HG03571 (cell line): ENCODE data around the gene COPE.

Source experiments
- ATAC-seq: cut with Tn5 transposase; IDR thresholded peaks from one replicate; pipeline ENCODE4 v1.9.1; 2021; ENCODE audit not compliant: unreplicated experiment

The COPE gene

DNA sequence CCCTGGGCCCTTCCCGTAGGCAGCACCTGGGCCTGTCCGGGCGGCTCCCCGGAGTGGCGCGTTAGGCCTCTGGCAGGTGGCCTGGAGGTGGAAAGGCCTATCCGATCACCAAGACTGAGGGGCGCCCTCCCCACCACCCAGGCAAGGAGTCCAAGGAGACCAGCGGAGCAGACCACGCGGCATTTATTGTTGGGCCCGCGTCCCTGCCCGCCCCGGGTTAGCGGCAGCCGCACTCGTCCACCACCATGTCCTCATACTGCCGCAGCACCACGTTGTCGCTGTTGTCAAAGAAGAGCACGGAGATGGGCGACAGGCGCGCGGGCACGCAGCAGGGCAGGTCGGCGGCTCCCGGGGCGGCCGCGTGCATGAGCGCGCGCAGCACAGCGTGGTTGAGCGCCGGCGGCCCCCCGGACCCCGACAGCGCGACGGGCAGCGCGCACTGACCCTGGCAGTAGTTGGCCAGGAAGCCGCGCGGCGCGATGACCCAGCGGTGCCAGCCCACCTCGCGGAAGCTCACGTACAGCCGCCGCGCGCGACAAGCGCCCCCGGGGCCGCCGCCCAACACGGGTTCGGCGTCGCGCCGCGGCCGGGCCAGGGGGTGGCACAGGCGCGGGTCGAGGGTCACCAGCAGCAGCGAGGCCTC is 50.7 kb downstream of the COPE start:
- ATAC-seq = no peak

DNA sequence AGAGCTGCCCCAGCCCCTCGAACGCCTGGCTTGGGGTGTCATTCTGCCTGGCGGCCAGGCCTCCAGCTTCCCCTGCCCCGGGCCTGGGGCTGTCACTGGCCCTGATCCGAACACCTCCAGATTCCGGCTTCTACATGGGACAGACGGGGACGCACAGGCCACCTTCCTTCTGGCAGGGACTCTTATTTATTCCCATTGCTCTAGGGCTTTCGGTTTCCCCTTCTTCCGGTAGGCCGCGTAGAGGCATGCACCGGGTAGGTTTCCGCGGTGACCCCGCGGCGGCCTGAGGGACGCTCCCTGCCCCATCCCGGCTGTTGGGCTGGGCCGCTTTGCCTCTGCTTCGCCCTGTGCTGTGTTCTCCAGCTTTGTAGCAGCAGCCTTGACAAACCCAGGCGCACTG is 51.4 kb downstream of the COPE start:
- ATAC-seq = no peak

DNA sequence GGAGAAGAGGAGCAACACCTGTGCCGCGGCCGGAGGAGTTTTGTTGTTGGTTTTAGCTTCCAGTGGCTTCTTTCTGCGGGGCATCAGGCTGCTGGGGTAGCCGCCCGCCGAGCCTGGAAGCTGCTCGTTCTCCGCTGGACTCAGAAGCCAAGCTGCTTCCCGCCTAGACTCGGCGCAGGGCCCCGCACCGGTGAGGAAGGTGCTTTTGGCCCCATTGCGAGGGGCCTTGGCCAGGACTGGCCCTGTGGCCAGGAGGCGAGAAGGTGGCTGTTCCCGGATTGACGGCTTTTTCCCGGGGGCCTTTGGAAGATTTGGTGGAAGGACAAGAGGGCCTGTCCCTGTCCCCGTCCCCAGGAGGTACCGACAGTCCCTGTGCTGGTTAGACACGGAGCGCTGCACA is 52.0 kb downstream of the COPE start:
- no peak for ATAC-seq

DNA sequence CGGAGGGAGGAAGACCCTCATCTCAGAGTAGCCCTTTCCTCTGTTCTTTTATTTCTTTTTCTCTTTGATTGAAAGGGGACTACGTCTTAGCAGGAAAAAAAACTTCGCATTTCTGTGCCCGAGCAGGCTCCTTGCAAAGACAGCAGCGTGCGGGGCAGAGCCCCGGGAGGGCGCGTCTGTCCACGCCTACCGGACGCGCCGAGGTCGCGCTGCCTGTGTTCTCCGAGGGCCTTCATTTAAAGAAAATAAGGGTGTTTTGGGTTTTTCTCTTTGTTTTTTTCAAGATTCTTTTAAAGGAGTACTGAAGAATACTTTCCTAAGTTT is 52.4 kb downstream of the COPE start:
- ATAC-seq = no peak

GRCh38 chr19:18865973-18866799 is 53.0 kb downstream of the COPE start:
- ATAC-seq = no peak

DNA sequence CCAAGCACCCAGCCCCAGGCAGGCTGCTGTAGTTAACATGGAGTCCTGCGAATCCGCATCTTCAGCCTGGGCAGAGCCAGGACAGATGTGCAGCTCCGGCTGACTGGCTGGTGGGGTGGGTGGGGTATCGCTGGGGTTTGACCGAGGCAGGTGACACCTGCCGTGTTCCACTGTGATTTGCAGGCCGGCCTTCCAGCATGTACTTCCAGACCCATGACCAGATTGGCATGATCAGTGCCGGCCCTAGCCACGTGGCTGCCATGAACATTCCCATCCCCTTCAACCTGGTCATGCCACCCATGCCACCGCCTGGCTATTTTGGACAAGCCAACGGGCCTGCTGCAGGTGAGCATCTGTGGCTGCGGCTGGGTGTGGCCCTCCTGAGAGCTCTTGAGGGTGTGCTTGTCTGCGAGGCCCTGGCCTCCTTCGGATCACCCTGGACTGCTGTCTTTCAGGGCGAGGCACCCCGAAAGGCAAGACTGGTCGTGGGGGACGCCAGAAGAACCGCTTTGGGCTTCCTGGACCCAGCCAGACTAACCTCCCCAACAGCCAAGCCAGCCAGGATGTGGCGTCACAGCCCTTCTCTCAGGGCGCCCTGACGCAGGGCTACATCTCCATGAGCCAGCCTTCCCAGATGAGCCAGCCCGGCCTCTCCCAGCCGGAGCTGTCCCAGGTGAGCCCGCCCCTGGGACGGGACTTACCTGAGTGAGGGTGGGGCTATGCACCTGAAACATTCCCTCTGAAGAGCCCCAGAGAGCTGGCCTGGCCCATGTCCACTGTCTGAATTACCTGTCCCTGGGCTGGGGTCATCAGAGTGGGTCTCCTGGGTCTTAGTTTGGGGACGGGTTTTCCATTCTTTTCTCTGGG is 53.8 kb downstream of the COPE start:
- ATAC-seq = no peak

DNA sequence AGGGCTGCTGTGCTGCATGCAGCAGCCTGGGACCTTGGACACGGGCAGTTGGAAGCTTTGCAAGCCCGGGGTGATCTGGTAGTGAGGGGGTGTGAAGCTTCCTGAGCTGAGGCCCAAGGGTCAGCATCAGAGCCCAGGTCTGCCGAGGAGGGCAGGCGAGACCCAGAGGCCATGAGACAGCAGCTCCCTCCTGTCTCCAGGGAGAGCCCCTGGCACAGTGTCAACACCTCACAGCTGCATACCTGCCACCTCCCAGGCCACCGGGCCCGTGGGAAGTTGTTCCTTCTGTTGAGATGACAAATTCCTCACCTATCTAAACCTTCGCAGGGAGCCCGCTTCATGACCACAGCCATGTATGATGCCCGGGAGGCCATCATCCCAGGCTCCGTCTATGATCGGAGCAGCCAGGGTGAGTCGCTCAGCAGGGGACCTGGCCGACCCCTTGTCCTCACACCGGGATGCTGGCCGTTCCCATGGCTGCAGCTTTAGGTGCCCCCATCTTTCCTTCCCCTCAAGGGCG is 55.3 kb downstream of the COPE start:
- no peak for ATAC-seq

GRCh38 chr19:18862976-18863842 is 56.0 kb downstream of the COPE start:
- no peak for ATAC-seq

GRCh38 chr19:18861917-18862316 is 57.3 kb downstream of the COPE start:
- ATAC-seq = no peak

DNA sequence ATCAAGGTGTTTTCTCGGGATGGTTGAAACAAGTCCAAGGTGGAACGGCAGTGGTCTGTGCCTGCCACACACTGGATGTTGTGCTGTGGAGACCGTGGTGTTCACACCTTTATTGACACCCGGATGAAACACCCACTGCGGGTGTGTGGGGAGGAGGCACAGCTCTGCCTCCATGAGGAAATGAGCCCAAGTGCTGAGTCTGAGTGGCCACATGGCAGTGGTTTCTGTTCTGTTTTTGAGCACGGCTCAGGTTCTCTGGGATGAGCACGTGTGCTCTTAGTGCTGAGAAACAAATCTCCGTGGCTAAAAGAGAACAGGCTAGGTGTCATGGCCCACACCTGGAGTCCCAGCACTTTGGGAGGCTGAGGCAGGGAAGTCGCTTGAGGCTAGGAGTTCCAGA is 58.0 kb downstream of the COPE start:
- ATAC-seq = no peak

DNA sequence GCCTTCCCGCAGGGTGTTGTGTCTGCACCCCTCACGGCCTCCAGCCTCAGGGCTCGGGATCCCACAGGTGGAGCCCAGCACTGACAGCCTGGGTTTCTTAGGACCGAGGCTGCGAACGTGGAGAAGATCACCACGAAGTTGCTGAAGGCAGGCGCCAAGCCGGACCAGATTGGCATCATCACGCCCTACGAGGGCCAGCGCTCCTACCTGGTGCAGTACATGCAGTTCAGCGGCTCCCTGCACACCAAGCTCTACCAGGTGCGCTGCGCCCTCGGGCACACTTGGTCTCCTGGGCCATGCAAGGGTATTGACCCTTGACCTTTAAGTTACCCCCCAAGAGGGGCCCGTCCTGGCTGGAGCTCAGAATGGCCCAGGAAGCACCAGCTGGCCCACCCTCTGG is 58.5 kb downstream of the COPE start:
- ATAC-seq = no peak

- no peak for ATAC-seq
Measured at GRCh38 chr19:18860302-18860700, 58.9 kb downstream of the COPE start.

DNA sequence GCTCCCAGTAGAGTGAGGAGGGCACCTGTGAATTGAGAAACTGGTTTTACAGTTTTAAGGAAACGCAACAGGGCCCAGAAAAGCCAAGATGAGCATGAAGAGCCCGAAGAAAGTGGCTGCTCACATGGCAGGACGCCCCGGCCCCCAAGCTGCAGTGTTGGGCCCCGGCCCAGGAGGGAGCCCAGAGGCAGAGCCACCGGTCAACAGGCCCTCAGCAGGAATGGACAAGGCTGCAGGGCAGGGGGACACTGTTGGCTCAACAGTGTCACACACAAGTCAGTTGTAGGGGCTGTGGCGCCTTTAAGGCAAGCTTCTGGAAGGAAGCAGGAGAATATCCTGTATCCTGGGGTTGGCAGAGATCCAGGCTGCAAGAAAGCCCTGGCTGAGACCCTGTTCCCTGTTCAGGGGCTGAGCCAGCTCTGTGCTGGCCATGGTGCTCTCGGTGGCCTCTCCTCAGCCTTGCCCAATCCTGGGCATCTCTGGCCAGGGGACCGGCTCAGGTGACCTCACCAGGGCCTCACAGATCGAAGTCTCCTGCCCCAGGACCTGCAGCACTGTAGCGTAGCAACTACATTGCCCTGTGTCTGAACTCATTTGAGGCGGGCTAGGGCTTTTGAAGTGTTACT is 59.4 kb downstream of the COPE start:
- ATAC-seq = no peak

DNA sequence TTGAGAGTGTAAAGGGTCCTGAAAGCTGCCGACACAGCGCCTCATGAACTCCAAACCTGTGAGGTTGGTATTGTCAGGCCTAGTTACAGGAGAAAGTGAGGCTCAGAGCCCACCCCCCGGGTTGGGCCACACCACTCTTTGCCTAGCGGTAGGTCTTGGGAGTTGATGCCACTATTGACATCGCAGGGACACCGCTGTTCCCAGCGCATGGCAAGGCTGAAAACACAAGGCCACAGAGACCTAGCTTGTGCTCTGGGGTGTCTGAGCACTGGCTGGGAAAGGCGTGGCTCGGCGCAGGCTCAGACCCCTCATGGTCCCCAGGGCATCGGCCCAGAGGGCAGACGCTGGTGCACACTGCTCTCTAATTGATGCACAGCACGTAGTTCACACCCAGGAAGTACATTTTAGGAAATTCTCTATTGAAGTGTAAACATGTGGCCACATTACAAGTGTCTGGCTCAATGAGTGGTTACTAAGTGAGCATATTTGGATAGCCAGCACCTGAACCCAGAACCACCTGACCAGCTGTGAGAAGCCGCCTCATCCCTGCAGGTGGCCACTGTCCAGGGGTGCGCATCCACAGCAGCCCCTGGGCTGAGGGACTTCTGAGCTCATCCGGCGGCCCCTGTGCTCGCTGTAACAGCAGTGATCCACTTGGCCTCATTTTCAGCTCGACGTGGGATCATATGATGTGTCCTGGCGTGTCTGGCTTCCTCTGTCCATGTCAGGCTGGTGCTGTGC is 60.1 kb downstream of the COPE start:
- no peak for ATAC-seq

DNA sequence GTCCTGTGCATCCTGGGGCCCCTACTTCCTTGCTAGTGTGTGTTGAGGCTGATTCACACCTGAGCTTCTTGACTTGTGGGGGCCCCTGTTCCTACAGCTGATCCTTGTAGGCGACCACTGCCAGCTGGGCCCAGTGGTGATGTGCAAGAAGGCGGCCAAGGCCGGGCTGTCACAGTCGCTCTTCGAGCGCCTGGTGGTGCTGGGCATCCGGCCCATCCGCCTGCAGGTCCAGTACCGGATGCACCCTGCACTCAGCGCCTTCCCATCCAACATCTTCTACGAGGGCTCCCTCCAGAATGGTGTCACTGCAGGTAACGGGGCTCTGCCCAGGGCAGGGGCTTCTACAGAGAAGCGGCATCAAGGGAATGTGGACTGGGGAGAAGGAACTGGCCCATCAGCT is 62.0 kb downstream of the COPE start:
- ATAC-seq = no peak

DNA sequence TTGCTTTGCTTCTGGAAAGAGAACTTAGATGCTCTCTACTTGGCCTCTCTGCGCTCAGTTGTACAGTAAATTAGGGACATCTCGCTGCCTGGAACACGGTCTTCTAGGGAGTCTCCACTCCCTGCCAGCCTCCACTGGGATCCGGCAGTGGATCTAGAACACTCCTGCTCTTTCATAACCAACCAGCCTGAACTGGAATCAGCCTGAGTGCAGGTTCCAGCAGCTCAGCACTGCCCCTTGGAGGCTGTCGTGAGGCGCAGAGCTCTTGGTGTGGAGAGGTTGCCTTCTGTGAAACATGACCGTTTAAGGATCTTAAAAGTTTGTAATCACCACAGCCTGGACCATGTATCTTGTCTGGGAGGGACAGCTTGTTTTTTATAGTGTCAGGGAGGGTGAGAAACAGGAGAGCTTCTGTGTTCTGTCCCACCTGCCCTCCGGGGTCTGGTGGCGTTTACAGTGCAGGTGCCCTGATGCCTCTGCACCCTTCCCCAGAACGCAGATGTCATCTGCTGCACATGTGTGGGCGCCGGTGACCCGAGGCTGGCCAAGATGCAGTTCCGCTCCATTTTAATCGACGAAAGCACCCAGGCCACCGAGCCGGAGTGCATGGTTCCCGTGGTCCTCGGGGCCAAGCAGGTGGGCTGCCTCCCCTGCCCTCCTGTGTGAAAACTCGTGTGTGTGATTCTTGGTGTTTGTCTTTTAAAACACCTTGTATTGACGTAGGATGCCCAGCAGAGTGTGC is 62.6 kb downstream of the COPE start:
- ATAC-seq = no peak

GRCh38 chr19:18855647-18856384 is 63.4 kb downstream of the COPE start:
- ATAC-seq = no peak

- ATAC-seq = no peak
Measured at GRCh38 chr19:18854982-18855381, 64.2 kb downstream of the COPE start.
